NCI-H82 (cell line): ENCODE data around the gene RGS3.
A peak's percentile ranks its signal among the peaks of the same experiment; 100 is the strongest.

Experiments
- DNase-seq: peaks from one replicate; lab custom pipeline; 2025; lab: John Stamatoyannopoulos, UW

The RGS3 gene

DNA sequence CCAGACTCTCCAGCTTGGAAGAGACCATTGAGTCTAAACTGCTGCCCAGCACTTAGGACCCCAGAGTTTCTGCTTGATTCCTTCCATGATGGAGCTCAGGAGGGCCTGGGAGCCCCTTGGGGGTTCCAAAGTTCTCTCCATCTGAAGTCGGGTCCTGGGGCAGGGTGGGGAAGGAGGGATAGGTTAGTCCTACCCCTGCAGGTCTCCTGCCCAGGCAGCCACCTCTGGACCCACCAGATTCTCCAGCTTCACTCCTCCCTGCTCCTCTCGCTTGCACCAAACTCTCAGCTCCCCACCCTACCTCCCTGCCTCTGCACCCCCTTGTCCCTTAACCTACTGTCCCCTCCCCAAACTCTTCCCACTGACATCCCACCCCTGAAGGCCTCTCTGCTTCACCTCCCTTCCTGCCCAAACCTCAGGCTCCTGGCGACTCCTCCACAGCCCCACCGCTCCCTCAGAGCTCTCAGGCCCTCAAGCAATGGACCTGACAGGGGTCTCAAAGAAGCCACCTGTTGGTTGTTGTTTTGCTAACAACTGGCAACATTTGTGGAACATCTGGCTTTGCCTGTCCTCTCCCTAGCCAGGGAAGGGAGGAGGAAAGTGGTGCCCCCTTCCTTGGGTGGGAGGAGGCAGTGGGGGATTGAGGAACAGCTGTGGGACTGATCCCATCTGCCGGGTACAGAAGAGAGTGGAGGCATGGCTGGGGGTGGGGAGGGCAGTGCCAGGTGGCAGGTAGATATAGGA lies 137.5 kb downstream of the RGS3 start:
- peak; percentile 80 for DNase-seq

- peak; percentile 43 for DNase-seq
These were observed 138.1 kb downstream of the RGS3 start for GRCh38 chr9:113601656-113602055.

DNA sequence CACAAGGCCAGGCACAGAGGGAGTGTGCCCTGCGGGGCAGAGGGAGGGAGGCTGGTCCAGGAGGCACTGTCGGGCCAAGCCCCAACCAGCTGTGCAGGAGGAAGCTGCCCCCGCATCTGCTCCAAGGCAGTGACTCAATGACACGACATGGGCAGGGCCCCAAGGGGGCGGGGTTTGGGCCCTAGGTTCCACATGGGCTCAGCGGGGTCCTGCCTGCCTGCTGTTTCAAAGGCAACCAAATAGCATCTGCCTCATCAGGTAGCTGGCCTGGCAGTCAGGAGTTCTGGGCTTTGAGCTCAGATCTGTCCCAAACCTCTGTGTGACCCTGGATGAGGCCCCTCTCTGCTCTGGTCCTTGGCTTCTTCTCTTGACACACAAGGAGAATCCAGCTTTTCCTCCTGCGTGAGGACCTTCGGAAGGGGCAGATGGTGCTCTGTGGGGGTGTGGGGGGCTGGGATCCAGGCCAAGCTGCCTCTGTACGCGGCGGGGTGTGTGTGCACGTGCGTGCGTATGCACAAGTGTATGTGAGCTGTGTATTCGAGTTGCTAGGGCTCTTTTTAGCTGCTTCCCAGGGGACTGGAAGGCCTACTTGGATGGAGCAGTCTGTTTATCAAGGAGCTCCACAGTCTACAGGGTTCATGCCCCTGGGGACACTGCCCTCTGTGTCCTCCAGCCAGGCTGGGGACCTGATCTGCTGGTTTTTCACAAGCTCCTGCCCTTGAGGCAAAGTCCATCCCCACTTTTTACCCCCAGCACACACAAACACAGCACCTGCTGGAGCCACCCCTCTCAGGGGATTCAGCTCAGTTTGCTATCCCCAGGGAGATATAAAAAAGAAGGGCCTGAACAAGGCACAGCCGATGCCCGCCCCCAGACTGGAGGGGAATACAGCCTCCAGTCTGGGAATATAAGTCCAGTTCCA lies 138.9 kb downstream of the RGS3 start:
- peak; percentile 94 for DNase-seq

GRCh38 chr9:113603048-113603375 lies 139.5 kb downstream of the RGS3 start:
- DNase-seq = no peak

- DNase-seq = peak; percentile 56
These were observed 140.2 kb downstream of the RGS3 start for GRCh38 chr9:113603773-113604172.

- DNase-seq = no peak
These were observed 140.9 kb downstream of the RGS3 start for GRCh38 chr9:113604393-113604792.

DNA sequence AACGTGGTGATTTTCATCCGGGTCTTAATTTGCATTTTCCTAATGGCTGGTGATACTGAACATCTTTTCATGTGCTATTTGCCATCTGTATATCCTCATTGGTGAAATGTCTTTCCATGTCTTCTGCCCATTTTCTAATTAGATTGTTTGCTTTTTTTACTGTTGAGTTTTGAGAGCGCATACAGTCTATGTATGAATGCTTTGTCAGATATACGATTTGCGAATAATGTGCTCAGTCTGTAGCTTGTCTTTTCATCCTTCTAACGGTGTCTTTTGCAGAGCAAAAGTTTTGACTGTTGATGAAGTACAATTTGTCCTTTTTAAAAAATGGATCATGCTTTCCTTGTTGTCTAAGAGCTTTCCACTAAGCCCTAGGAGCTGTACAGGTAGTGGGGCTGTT lies 143.0 kb downstream of the RGS3 start:
- no peak for DNase-seq

DNA sequence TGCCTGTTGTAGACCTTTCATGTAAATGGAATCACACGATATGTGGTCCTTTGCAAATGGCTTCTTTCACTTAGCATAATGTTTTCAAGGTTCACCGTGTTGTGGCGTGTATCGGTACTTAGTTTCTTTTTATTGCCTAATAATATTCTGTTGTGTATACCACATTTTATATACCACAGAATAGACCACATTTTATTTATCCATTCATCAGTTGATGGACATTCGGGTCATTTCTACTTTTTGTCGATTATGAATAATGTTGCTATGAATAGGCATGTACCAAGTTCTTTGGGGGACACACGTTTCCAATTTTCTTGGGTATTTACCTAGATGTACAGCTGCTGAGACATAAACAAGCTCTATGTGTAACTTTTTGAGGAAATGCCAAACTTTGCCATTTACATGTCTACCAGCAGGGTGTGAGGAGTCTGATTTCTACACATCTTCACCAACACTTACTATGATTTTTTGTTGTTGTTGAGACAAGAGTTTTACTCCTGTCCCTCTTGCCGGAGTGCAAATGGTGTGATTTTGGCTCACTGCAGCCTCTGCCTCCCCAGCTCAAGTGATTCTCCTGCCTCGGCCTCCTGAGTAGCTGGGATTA lies 144.7 kb downstream of the RGS3 start:
- DNase-seq = no peak

- DNase-seq = no peak
These were observed 146.2 kb downstream of the RGS3 start for GRCh38 chr9:113609562-113610318.

DNA sequence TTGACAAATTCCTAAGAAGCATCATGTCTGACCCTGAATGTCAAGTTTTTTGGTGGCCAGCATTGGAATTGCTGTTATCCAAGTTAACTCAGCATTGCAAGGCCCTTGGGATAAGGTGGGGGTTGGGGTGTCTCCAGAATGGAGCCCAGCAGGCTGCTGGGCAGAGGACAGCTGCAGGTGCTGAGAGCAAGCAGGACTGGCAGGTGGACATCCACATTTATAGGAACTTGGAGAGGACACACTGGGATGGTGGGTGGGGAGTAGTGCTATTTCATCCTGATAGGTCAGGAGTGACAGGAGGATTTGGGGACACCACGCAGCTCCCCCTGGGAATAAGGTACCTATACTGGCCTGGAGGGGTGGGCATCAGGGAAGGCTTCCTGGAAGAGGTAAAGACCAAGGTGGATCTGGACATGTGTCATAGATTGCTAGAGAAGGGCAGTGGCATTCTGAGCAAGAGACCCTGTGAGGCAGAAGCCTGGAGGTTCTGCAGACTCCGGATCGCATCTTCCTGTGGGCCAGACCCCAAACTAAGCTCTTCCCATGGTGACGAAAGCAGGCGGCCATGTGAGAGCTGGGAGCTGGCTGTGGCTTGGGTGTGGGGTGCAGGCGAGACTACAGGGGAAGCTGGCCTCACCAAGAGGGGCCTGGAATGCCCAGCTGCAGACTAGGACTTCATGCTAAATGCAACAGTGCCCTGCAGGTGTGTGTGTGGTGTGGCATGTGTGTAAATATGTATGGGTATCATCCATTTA lies 148.1 kb downstream of the RGS3 start:
- no peak for DNase-seq

DNA sequence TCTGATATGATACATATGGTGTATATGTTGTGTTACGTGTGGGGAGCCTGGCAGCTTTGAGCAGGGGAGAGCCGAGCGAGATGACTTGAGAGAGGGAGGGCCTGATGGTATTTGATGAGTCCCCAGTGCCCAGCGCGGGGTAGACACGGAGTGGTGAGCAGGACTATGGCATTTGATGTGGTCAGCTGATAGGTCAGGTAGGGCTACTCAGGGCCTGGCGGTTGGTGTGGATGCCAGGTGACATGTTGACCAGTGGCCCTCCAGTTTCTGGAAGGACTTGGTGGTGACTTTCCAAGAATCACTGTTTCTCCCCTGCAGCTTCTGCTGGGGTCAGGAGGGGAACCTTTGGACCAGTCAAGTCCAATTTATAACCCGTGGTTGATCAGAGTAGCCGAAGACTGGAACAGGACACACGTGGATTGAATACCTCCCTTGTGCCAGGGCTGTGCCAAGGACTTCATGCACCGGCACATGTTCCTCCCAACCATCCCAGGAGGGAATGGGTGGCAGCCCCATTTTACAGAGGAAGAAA lies 148.8 kb downstream of the RGS3 start:
- DNase-seq = no peak

DNA sequence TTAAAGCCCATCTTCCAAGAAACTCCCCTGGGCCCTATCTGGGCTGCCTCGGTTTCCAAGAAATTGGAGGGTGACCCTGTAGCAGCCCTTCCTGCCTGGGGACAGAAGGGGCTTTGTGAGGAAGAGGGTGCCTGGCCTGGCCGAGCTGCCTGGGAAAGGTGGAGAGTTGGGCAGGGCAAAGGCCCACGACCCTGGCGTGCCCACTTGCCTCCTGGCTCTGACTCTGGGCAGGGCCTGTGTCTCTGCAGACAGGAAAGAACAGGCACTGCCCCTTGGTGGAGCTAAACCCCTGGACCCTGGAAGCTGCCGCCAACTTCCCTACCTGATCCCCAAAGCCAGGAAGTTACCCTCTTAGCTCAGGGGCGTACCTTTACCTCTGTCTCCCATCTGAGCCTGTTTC lies 149.3 kb downstream of the RGS3 start:
- no peak for DNase-seq

- DNase-seq = no peak
These were observed 150.4 kb downstream of the RGS3 start for GRCh38 chr9:113613815-113614413.

GRCh38 chr9:113614843-113615648 lies 151.5 kb downstream of the RGS3 start:
- DNase-seq = no peak

DNA sequence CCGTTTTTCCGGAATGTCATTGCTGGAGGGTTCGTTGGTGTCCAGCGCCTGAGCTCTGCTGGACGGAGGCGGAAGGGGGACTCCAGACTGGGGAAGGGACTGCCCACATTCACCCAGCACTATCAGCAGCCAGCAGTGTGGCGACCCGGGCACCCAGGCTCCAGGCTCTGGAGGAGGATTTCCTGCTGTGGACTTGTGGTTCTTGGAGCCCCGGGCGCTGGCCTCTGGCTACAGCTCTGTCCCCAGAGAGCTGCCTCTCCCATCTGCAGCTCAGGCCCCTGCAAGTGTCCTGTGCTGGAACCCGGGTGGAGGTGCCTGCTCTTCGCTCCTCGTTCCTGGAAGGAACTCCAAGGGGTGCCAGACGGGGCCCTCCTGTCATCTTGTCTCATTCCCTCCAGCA lies 152.6 kb downstream of the RGS3 start:
- DNase-seq = no peak

- DNase-seq = no peak
These were observed 153.3 kb downstream of the RGS3 start for GRCh38 chr9:113616621-113617496.

GRCh38 chr9:113617550-113617949 lies 154.0 kb downstream of the RGS3 start:
- DNase-seq = peak; percentile 80

DNA sequence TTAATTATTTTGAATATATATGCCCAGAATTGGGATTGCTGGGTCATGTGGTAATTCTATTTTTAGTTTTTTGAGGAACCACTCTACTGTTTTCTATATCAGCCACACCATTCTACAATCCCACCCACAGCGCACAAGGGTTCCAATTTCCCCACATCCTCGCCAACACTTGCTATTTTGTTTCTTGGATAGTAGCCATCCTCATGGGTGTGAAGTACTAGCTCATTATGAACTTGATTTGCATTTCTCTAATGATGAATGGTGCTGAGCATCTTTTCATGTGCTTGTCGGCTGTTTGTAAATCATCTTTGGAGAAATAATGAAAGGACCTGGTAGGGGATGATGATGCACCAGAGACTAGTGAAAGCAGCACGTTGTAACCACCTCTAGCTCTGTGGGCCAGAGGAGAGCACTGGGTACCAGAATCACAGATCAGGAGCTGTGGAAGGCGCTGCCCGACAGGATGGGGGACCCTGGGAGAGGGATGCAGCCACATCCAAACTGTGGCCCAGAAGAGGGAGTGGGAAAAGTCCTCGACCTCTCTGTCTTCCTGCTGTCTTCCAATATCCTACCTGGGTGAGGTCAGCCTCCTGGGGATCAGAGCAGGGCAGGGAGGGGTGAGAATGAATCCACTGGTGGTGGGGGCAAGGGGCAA lies 155.4 kb downstream of the RGS3 start:
- no peak for DNase-seq
